ENCODE measurements around the gene CDC42EP4. TPM values are rescaled to one million over a fixed set of nuclear protein-coding genes. Genes with fewer than 3 reads are reported as not detected.

CDC42EP4 gene
- total RNA-seq, 2 donors from 2014 or later, result 35.4 to 56.0 TPM

- Histone ChIP-seq H3K27me3 (no peaks in the 10 kb centered on the region), H3K36me3 (peaks cover 29% of the 10 kb centered on the region), H3K4me1 (no peaks in the 10 kb centered on the region), H3K9me3 (no peaks in the 10 kb centered on the region), H3K4me3 (no peak overlapping the region), H3K27ac (no peak overlapping the region)
- DNase-seq (ENCODE audit: low spot score), result no peak
- no peak for TF ChIP-seq CTCF (IDR thresholded peaks at IDR 0.05)
Observed at GRCh38 chr17:73249700-73250099, 62.1 kb downstream of the CDC42EP4 start.

DNA sequence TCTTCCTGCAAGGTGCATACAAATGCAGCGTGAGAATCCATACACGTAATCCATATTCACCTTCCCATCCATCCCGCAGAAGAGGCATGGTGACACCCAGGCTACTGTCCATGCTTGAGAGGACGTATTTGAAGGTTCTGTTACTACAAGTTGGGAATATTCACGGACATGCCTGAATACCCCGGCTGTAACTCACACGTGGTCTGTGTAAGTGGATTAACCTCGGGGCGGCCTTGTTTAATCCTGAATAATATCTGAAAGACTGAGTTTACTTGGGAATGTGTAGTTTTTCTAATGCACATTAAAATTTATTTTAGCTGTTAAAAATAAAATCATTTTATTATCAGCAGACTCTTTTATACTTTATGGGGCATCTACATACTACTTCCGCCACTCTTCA, 63.3 kb downstream of the CDC42EP4 start:
- TF ChIP-seq CTCF (IDR thresholded peaks at IDR 0.05), result no peak
- H3K27me3 ChIP-seq, result no peaks in the 10 kb centered on the region
- no peaks in the 10 kb centered on the region for H3K9me3 ChIP-seq
- H3K27ac ChIP-seq, result no peak overlapping the region
- H3K4me1 ChIP-seq, result no peaks in the 10 kb centered on the region
- no peak for DNase-seq (ENCODE audit: low spot score)
- peaks cover 34% of the 10 kb centered on the region for H3K36me3 ChIP-seq
- no peak overlapping the region for H3K4me3 ChIP-seq

DNA sequence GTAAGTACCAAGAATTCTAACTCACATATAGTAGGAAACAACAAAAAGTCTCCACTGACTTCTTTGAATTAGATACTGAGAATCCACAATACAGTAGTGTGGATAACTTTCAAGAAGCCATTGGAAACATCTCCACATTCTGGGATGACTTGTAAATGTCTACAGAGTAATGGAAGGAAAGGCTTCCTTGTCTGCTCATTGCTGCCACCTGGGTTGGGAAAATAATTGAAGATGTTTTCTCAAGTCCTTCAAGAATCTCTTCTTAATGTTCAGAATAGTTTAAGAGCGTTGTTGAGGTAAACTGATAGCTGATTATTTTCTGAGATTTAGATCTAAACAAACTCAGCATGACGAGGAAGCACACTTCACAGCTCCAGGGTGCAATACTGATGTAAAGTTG, 64.1 kb downstream of the CDC42EP4 start:
- peaks cover 41% of the 10 kb centered on the region for H3K36me3 ChIP-seq
- TF ChIP-seq CTCF (IDR thresholded peaks at IDR 0.05), result no peak
- no peak overlapping the region for H3K27ac ChIP-seq
- no peaks in the 10 kb centered on the region for H3K4me1 ChIP-seq
- no peaks in the 10 kb centered on the region for H3K9me3 ChIP-seq
- no peaks in the 10 kb centered on the region for H3K27me3 ChIP-seq
- H3K4me3 ChIP-seq, result no peak overlapping the region
- no peak for DNase-seq (ENCODE audit: low spot score)

GRCh38 chr17:73240561-73240960, 71.2 kb downstream of the CDC42EP4 start:
- no peak overlapping the region for H3K4me3 ChIP-seq
- H3K27ac ChIP-seq, result no peak overlapping the region
- no peaks in the 10 kb centered on the region for H3K9me3 ChIP-seq
- peaks cover 41% of the 10 kb centered on the region for H3K36me3 ChIP-seq
- H3K27me3 ChIP-seq, result no peaks in the 10 kb centered on the region
- peaks cover 0 to 16% of the 10 kb centered on the region in 2 donors for H3K4me1 ChIP-seq
- no peak for TF ChIP-seq CTCF (IDR thresholded peaks at IDR 0.05)
- no peak for DNase-seq (ENCODE audit: low spot score)

DNA sequence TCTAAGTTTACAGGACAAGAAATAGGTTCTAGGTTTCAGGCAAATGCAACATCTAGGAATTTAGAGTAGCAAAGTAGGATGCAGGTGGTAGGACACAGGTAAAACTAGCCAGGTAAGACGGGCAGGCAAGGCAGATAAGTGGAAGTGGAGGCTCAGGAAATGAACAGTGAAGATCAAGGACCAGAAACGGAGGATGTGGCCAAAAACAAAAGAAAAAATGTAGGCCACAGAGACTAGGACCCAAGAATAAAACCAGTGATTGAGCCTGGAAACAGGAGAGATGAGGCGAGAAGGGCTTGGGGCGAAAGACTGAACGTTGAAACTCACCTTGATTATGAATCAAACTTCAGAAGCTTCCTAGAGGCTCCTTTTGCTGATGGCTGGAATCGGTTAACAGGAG, 74.1 kb downstream of the CDC42EP4 start:
- peaks cover 0 to 27% of the 10 kb centered on the region in 2 donors for H3K4me1 ChIP-seq
- no peaks in the 10 kb centered on the region for H3K27me3 ChIP-seq
- H3K4me3 ChIP-seq, result no peak overlapping the region
- no peak for DNase-seq (ENCODE audit: low spot score)
- no peak for TF ChIP-seq CTCF (IDR thresholded peaks at IDR 0.05)
- no peaks in the 10 kb centered on the region for H3K9me3 ChIP-seq
- H3K27ac ChIP-seq, result no peak overlapping the region
- H3K36me3 ChIP-seq, result peaks cover 24% of the 10 kb centered on the region

DNA sequence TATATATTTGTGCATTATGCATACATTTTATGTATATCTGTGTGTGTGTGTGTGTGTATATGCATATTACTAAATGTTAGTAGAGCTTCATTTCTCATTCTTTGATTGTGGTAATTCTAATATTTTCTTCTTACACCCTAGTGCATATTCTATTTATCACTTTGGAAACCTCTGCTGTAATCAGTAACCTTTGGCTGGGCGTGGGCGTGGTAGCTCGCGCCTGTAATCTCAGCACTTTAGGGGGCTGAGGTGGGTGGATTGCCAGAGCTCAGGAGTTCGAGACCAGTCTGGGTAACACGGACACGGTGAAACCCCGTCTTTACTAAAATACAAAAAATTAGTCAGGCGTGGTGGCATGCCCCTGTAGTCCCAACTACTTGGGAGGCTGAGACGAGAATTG, 77.1 kb downstream of the CDC42EP4 start:
- Histone ChIP-seq H3K4me3 (no peak overlapping the region), H3K4me1 (peaks cover 0 to 43% of the 10 kb centered on the region in 2 donors), H3K36me3 (peaks cover 20% of the 10 kb centered on the region), H3K9me3 (no peaks in the 10 kb centered on the region), H3K27me3 (no peaks in the 10 kb centered on the region), H3K27ac (no peak overlapping the region)
- no peak for DNase-seq (ENCODE audit: low spot score)
- TF ChIP-seq CTCF (IDR thresholded peaks at IDR 0.05), result no peak

All from right atrium auricular region (tissue), 2 donors.